Lower leg skin (tissue), 3 donors: Measurements from ENCODE around the gene RPL4.

Experiments
- CTCF ChIP-seq, 3 donors: fragments of 450-650 bp; IDR thresholded peaks; one replicate each; pipeline ENCODE4 v1.5.1; 2016; ENCODE audit warnings: antibody characterized with exemption in 3 of 3, mild to moderate bottlenecking in 3 of 3, moderate library complexity in 2 of 3
- POLR2A ChIP-seq, 2 donors: fragments of 450-650 bp; IDR thresholded peaks; one replicate each; pipeline ENCODE4 v1.6.1; 2016 to 2017; ENCODE audit warnings: antibody characterized with exemption in 2 of 2, mild to moderate bottlenecking in 1 of 2, moderate library complexity in 1 of 2

- TF ChIP-seq CTCF (IDR thresholded peaks at IDR 0.05) (no peak), POLR2A (IDR thresholded peaks at IDR 0.05) (no peak)
These were observed 19.3 kb upstream of the RPL4 start for GRCh38 chr15:66523926-66524325.
